NOMO-1 treated with DMSO at 0.1 percent for 48 hours (cell line): ENCODE data around the gene PRKD2.
A peak's percentile ranks its signal among the peaks of the same experiment; 100 is the strongest.

Source experiments
- DNase-seq: peaks from one replicate; lab custom pipeline; 2025; ENCODE audit not compliant: unreplicated experiment; lab: John Stamatoyannopoulos, UW

Gene PRKD2

DNA sequence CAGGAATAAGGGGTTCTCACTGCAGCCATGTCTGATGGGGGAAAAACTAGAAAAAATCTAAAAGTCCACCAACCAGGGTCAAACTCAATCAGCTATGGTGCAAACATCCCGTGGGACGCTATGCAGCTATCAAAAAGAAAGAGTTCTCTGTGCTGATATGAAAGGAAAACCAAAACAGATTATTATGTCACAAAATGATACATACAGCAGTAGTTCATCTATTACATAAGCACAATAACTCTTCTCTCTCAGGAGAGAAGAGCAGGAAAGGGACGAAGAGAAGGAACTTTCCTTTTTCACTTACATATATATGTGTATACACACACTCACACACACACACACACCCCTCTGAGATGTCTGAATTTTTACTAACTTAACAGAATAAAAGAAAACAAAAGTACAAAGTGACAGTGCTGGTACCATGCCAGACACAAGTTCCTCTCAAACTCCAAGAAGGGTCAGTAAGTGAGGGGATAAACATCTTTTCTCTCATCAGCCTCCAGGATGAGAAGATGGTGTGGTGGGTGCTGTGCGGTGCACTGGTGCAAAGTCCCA, 26.1 kb upstream of the PRKD2 start:
- DNase-seq = no peak

GRCh38 chr19:46741447-46741846, 24.5 kb upstream of the PRKD2 start:
- no peak for DNase-seq

GRCh38 chr19:46739290-46739771, 22.4 kb upstream of the PRKD2 start:
- DNase-seq = no peak

GRCh38 chr19:46737761-46738171, 20.9 kb upstream of the PRKD2 start:
- DNase-seq = no peak

- no peak for DNase-seq
Observed at GRCh38 chr19:46737298-46737654, 20.4 kb upstream of the PRKD2 start.

DNA sequence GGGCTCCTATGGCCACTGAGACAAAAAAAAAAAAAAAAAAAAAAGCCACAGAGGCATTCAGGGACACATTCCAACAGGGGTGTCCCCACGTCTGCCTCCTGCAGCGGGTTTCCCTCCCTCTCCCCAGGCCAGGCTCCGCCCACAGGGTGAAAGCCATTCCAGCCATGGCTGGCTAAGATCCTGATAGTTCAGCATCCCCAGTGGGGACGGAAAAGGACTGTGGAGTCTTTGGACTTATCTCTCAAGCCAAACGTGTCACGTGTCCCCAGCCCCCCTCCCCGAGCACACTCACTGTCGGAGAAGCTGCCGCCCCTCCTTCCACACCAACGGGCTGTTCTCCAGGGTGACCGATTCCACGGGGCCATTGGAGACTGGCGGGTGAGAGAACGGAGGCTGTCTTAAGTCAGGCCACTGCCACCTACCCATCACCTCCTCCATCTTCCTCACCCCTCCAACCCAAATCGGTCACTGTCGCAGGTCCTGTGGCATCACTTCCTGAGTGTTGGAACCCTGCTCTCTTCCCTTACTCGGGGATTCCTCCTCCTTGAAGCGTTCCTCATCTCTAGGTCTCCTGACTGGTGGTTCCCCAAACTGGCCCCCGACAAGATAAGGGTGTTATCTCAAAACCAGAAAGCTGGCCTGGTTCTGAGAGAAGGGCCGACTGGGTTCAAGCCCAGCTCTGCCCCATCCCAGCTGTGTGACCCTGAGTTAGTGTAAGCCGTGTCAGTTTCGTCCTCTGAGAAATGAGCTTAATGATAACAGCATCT, 19.8 kb upstream of the PRKD2 start:
- no peak for DNase-seq

GRCh38 chr19:46733690-46734292, 16.9 kb upstream of the PRKD2 start:
- DNase-seq = peak; percentile 82

DNA sequence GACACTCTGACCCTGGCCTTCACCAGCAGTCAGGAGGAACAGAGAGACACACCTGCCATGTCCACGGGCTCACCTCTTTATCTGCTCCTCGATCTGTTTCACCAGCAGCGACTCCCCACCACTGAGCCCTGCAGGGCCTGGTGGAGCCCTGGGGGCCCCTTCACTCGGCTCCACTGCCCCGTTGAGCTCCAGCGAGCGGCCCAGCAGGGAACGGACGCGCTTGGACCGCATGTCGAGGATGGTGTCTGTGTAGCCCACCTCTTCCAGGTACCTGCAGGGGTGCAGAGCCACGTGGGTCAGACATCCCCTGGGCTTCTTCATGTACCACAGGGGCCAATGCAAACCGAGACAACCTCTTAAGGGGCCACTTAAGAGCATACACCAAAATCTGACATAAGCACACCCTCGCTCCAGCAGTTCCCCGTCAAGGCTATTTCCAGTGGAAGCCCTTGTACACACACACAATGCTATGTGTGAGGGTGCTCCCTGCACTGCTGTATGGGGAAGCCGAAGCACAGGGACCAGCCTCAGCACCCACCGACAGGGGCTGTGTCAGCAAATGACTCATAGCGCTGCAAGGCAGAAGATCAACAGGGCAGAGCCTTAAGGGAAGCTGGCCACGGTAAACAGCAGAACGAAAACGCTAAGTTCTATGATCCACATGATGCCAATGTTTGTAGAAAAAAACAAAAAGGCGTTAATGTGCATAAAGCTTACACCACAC, 16.2 kb upstream of the PRKD2 start:
- peak; percentile 82 for DNase-seq

DNA sequence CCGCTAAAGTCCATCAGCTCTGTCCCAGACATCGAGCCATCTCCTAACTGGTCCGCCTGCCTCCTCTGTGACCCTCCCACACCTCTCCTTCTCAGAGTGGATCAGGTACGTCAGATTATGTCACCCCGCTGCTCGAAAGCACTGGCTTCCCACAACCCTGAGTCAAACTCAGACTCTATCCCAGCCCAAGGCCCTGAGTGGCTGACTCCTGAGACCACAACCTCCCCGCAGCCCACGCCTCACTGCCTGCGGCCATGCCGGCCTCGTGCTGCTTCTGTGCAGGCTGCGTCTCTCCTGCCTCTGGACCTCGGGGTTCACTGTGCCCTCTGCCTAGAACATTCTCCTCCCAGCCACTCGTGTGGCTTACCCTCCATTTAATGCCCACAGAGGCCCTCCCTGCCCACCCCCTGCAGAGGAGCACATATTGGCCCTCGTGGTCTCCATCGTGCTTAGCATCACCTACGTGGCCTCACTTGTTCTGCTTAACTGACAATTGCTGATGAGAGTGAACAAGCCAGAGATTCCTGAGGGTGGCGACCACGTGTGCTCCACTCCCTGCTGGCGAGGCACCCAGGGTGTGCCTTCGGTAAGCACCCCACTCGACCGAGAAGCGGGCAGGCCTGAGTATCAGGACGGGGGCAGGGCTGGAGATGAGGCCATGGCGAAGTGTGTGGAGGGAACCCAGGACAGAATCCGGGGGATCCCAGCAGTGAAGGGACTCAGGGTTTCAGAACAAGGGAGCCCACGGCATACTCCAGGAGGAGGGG, 15.4 kb upstream of the PRKD2 start:
- no peak for DNase-seq

- no peak for DNase-seq
Observed at GRCh38 chr19:46731584-46731983, 14.7 kb upstream of the PRKD2 start.

DNA sequence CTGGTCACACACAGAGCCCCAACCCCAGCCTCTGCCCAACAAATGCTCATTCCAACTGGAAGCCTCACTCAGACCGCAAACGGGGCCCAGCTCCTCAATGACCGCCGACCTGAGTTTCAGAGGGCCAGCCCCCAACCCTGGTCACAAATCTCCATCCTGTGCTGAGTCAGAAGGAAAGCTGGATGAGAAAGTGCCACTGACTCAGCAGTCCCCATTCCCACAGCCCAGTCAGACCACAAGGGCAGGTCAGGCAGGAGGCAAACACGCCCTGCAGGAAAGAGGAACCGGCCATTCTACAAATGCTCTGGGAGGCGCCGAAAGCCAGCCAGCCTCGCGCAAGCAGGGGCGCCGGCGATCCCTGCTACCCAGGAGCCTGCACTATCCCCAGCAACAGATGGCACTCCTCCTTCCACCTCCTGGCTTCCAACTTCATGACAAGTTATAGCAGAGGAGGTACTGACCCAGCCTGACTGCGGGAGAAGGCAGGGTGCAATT, 14.1 kb upstream of the PRKD2 start:
- DNase-seq = peak; percentile 89

DNA sequence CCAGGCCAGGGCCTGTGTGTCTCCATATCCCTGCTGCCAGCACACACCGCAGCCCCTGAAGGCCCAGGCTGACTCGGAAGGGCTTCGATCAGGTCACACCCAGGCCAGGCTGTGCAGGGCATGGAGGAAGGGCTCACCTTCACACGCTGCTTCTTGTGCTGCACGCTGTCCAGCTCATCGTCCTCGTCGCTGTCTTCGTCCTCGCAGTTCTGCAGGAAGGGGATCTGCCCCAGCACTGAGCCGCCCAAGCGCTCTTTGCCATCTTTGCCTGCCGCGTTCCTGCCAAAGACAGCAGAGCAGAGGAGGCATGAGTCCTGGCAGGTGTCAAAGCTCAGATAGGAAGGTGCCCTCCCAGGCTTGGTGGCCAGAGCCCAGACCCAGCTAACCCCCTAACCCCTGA, 13.7 kb upstream of the PRKD2 start:
- no peak for DNase-seq

- no peak for DNase-seq
Observed at GRCh38 chr19:46730187-46730586, 13.3 kb upstream of the PRKD2 start.

- no peak for DNase-seq
Observed at GRCh38 chr19:46729696-46730095, 12.8 kb upstream of the PRKD2 start.

GRCh38 chr19:46728693-46729339, 11.9 kb upstream of the PRKD2 start:
- DNase-seq = peak; percentile 33

GRCh38 chr19:46728208-46728607, 11.3 kb upstream of the PRKD2 start:
- no peak for DNase-seq

GRCh38 chr19:46727757-46728156, 10.8 kb upstream of the PRKD2 start:
- no peak for DNase-seq

DNA sequence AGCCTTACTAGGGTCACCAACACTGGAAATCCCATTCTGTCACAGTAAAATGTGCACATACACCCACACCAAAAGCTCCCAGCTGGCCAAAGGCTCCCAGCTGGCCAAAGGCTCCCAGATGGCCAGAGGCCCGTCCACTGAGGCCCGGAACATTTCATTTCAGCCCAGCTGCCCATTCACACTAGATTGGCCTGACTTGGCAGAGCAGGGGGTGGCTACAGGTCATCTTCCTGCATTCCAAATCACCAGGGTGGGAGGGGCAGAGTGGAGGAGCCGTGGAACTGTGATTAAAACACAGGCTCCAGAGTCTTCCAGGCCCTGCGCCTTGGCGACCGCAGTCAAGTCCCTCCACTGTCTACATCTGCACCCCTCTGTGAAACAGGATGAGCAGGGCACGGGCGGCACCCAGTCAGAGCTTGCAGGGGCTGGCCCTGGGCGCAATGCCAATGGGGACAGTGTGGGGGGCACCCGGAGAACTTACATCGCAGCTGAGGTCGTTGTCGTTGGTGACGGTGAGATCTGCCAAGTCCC, 10.1 kb upstream of the PRKD2 start:
- no peak for DNase-seq

GRCh38 chr19:46726551-46726950, 9.6 kb upstream of the PRKD2 start:
- no peak for DNase-seq

GRCh38 chr19:46725859-46726393, 9.0 kb upstream of the PRKD2 start:
- no peak for DNase-seq
